HUDEP-2 (cell line): Measurements from ENCODE around the gene COPRS.
"Not testable (repeated sequence)": the region's sequence is repeated elsewhere in the genome, so short reads cannot be mapped to it uniquely, and the experiment has no call there.

ENCODE experiments used
- DNase-seq, 76 experiments: peaks; one replicate each; lab custom pipeline; 2025; ENCODE audit not compliant: unreplicated experiment in 76 of 76; lab: John Stamatoyannopoulos, UW

Gene COPRS

DNA sequence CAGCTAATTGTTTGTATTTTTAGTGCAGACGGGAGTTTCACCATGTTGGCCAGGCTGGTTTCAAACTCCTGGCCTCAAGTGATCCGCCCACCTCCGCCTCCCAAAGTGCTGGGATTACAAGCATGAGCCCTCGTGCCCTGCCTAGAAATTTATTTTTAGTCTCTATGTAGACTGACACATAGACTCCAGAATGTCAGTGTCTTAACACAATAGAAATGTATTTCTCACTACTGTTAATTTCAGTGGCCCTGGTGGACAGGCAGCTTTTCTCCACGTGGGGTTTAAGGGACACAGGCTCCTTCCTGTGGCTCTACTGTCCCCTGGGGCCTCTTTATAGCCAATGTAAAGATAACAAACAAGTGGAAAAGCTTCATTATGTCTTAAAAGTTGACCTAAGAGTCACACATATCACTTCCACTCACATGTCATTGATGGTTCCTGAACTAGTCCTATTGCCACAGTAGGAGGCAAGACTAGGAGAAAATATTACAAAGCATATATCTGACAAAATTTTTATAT is 43.8 kb downstream of the COPRS start:
- no peak for DNase-seq

DNA sequence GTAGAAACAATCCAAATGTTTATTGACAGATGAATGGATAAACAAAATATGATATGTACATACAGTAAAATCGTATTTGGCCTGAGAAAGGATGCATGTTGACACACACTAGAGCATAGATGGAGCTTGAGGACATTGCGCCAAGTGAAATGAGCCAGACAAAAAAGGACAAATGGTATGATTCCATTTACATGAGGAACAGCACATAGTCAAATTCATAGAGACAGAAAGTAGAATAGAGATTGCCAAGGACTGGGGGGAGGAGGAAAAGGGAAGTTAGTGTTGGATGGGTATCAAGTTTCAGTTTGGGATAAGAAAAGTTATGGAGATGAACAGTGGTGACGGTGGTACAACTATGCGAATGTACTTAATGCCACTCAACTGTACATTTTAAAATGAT is 47.9 kb downstream of the COPRS start:
- no peak for DNase-seq

DNA sequence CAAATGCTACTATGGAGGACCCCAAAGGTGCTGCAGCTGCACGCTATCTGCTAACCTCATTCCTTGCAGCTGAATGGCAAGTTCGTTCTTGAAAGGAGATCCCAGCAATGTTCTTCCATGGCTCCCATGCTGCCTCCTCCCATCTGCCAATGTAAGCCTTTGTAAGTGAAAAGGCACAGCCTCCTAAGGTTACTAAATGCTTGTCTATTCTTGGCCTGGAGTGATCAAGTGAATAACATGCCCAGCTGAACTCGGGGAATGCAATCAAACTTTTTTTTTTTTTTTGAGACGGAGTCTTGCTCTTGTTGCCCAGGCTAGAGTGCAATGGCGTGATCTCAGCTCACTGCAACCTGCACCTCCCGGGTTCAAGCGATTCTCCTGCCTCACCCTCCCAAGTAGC is 49.2 kb downstream of the COPRS start:
- DNase-seq: not testable (repeated sequence)

DNA sequence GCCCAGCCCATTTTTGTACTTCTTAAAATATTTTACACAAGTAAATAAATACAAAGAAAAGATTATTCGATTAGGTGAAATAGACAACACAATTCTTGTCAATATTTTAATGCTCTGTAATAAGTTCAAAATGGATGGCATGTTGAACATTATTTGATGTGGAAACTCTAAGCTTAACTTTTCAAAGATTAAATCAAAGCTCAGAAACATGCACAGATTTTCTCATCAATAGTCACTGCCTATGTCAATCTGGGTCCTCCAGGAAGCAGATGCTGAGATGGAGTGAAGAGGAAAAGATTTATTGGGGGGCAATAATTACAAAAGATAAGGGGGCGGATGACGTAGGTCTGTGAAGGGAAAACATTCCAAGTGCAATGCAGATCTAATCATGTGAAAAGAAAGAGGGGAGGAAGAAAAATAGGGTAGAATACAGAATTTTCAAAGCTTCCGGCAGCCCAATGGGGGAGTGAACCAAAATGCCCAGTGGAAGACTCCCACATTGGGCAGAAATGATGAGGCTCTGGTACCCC is 50.5 kb downstream of the COPRS start:
- no peak for DNase-seq

DNA sequence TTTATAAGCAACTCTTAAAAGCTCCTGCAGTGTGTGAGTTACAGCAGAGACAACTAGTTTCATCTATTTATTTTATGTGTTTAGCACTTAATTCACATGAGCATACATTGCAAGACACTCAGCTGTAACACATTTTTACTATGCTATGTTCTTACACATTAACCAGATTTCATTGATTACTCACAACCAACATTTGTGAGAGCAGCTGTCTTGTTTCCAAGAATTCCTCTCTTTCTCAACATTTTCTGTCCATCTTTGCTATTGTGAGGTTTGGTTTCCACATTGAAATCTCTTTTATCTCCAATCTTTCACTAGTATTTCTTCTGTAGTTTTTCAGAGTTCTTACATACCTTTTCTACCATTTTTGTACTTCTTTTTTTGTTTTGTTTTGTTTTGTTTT is 51.2 kb downstream of the COPRS start:
- DNase-seq: no peak

DNA sequence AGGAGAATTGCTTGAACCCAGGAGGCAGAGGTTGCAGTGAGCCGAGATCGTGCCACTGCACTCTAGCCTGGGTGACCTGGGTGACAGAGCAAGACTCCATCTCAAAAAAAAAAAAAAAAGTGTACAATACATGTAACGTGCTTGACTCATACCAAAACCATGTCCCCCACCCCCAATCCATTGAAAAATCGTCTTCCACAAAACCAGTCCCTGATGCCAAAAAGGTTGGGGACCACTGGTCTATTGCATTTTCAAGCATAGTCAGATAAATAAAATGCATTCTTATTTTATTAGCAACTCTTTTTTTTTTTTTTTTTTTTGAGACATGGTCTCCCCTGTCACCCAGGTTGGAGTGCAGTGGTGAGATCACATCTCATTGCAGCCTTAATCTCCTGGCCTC is 52.1 kb downstream of the COPRS start:
- no peak for DNase-seq

DNA sequence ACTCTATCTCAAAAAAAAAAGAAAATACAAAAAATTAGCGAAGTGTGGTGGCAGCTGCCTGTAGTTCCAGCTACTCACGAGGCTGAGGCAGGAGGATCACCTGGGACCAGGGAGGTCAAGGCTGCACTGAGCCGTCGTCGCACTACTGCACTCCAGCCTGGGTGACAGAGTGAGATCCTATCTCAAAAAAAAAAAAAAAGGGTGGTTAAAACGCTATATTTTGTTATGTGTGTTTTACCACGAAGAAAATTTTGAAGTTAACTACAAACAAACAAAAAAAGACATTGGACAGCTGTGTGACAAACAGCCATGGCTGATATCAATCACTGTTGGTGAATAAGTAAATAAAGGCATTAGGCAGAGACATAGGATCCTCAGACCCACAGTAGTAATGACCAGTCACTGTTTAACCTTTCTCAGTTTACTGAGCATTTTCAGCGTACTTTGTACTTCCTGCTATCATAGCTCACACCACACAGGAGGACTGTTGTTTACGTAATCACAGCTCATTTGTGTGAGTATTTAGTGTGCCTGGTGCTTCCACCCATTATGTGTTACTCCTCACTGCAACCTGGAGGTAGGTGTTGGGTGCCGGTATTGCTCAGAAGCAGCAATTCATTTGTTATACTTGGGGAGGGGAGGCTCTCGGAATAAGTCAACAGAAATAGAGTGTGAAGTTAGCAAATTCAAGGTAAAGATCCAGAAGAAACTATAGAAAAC is 55.4 kb downstream of the COPRS start:
- no peak for DNase-seq

DNA sequence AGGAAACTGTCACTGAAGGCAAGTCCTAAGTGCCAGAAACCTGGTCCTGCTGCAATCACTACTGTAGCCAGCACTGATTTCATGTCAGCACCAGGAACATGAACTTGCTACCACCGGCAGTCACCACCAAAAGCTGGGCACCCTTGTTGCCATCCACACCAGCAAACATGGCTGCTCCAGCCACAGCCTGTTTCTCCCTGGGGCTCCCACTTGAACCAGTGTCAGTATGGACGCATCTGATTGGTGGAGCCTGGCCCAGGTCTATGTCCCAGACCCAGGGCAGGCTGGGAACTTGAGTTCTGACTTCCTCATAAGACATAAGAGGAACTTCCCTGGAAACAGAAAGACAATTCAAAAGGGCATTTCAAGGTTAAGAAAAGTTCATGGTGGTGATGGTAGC is 56.5 kb downstream of the COPRS start:
- DNase-seq: no peak
